DND-41 (cell line): ENCODE measurements around the gene RNFT2.

Source experiments
- EZH2 ChIP-seq: IDR thresholded peaks from 3 replicates; pipeline ENCODE4 v1.6.1; 2012; ENCODE audit warnings: borderline replicate concordance, low read depth, mild to moderate bottlenecking, moderate library complexity, low read length, inconsistent platforms; ENCODE audit not compliant: severe bottlenecking
- TF ChIP-seq, protein P1 (sequence below): IDR thresholded peaks from 2 replicates; pipeline ENCODE4 v1.5.1; 2012; ENCODE audit warnings: borderline replicate concordance, low read length, moderate library complexity, mild to moderate bottlenecking; ENCODE audit not compliant: poor library complexity, severe bottlenecking; ENCODE audit errors: extremely low read depth

DNA sequence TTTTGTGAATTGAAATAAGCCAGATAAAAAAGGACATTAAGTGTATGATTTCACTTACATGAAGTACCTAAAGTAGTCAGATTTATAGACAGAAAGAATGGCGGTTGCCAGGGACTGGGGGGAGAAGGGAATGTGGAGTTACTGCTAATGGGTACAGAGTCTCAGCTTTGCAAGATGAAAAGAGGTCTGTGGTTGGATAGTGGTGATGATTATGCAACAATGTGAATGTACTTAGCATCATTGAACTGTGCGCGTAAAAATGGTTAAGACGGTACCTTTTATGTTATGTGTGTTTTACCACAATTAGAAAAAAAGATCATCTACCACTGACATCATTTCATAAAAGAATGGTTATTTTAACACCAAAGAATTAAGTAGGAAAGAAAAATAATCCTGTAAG lies 35.9 kb downstream of the RNFT2 start:
- TF ChIP-seq, protein P1, sequence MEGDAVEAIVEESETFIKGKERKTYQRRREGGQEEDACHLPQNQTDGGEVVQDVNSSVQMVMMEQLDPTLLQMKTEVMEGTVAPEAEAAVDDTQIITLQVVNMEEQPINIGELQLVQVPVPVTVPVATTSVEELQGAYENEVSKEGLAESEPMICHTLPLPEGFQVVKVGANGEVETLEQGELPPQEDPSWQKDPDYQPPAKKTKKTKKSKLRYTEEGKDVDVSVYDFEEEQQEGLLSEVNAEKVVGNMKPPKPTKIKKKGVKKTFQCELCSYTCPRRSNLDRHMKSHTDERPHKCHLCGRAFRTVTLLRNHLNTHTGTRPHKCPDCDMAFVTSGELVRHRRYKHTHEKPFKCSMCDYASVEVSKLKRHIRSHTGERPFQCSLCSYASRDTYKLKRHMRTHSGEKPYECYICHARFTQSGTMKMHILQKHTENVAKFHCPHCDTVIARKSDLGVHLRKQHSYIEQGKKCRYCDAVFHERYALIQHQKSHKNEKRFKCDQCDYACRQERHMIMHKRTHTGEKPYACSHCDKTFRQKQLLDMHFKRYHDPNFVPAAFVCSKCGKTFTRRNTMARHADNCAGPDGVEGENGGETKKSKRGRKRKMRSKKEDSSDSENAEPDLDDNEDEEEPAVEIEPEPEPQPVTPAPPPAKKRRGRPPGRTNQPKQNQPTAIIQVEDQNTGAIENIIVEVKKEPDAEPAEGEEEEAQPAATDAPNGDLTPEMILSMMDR = no peak
- no peak for TF ChIP-seq EZH2
